OCI-LY7 (cell line): ENCODE data around the gene FNDC3B. TPM values are rescaled to one million over a fixed set of nuclear protein-coding genes. Genes with fewer than 3 reads are reported as not detected.

Experiments
- BruUV-seq: library from RNA; stranded (reverse); fragments of 400-500 nt; replicated peaks from 2 replicates; lab custom pipeline; 2021; lab: Mats Ljungman, UMichigan
- CTCF ChIA-PET: fragments of 300-600 bp; sonication (Branson Sonifier 250); formaldehyde crosslinking; loops from one replicate; lab custom pipeline; 2022; ENCODE audit warnings: antibody characterized with exemption; ENCODE audit not compliant: unreplicated experiment; lab: Charles Lee
- POLR2A ChIA-PET: fragments of 300-600 bp; sonication (Branson Sonifier 250); formaldehyde crosslinking; loops from one replicate; lab custom pipeline; 2022; ENCODE audit warnings: antibody characterized with exemption; lab: Charles Lee
- DNase-seq: peaks from one replicate; pipeline ENCODE4 v3.0.0-alpha.2; 2015; ENCODE audit warnings: low spot score
- H2AFZ ChIP-seq: fragments of 200-600 bp; sonication (generic), shearing (Covaris generic); 2 replicates; pipeline ENCODE4 v1.6.1; 2014; ENCODE audit warnings: mild to moderate bottlenecking, antibody characterized with exemption, low read length, moderate library complexity
- H3K27ac ChIP-seq: fragments of 200-600 bp; sonication (generic); 2 replicates; pipeline ENCODE4 v1.5.1; 2014; ENCODE audit warnings: mixed run types, low read depth, mild to moderate bottlenecking, moderate library complexity, low read length, inconsistent platforms; ENCODE audit not compliant: poor library complexity, severe bottlenecking
- H3K36me3 ChIP-seq: fragments of 200-600 bp; sonication (generic); 2 replicates; pipeline ENCODE4 v1.6.1; 2014; ENCODE audit warnings: mild to moderate bottlenecking, antibody characterized with exemption, low read length, moderate library complexity, mixed read lengths; ENCODE audit not compliant: insufficient read depth
- H3K4me1 ChIP-seq: fragments of 200-600 bp; sonication (generic); 2 replicates; pipeline ENCODE4 v1.5.1; 2014; ENCODE audit warnings: mild to moderate bottlenecking, low read length; ENCODE audit not compliant: insufficient read depth, poor library complexity, severe bottlenecking
- H3K4me2 ChIP-seq: fragments of 200-600 bp; sonication (generic); 2 replicates; pipeline ENCODE4 v1.6.1; 2014; ENCODE audit warnings: mild to moderate bottlenecking, low read length
- H3K4me3 ChIP-seq: fragments of 200-600 bp; sonication (generic); 2 replicates; pipeline ENCODE4 v1.5.1; 2014; ENCODE audit warnings: mild to moderate bottlenecking, low read depth, low read length; ENCODE audit not compliant: poor library complexity, severe bottlenecking
- H3K79me2 ChIP-seq: fragments of 200-600 bp; sonication (generic); 2 replicates; pipeline ENCODE4 v1.6.1; 2016; ENCODE audit warnings: low read depth, mild to moderate bottlenecking, low read length, moderate library complexity, mixed read lengths; ENCODE audit not compliant: insufficient read depth
- H3K9me2 ChIP-seq: fragments of 200-600 bp; sonication (generic); 2 replicates; pipeline ENCODE4 v1.6.1; 2016; ENCODE audit warnings: mild to moderate bottlenecking, low read length, mixed read lengths; ENCODE audit not compliant: insufficient read depth
- H3K9me3 ChIP-seq: fragments of 200-600 bp; sonication (generic); 2 replicates; pipeline ENCODE4 v1.6.1; 2014; ENCODE audit warnings: mild to moderate bottlenecking, mixed run types, low read length, mixed read lengths
- H4K20me1 ChIP-seq: fragments of 200-600 bp; sonication (generic); 2 replicates; pipeline ENCODE4 v1.6.1; 2014; ENCODE audit warnings: mild to moderate bottlenecking, antibody characterized with exemption, low read length, moderate library complexity, mixed read lengths; ENCODE audit not compliant: insufficient read depth
- EZH2phosphoT487 ChIP-seq: fragments of 200-600 bp; sonication (generic); IDR thresholded peaks from 2 replicates; pipeline ENCODE4 v1.6.1; 2018; ENCODE audit warnings: low read depth, borderline replicate concordance, mild to moderate bottlenecking, mixed run types, antibody characterized with exemption, low read length, moderate library complexity, mixed read lengths
- intact Hi-C: fragments of 100-400 bp; cut with micrococcal nuclease; formaldehyde crosslinking; loops from one replicate; pipeline ENCODE4 v1.10.0; 2022; ENCODE audit not compliant: unreplicated experiment
- total RNA-seq, 2 experiments: library from RNA; depleted of rRNA in 1 of 2; stranded (reverse); fragments of >200 nt in 1 of 2; shearing (Covaris generic) in 1 of 2; gene quantifications; 2 replicates each; pipeline ENCODE4 v1.2.3, GENCODE V29; 2014 to 2022
- TF ChIP-seq, protein P1 (sequence below): fragments of 200-600 bp; sonication (generic); conservative IDR thresholded peaks from 2 replicates; pipeline ENCODE4 v1.5.1; 2014; ENCODE audit warnings: mild to moderate bottlenecking, antibody characterized with exemption, low read length, moderate library complexity, mixed read lengths

Gene FNDC3B
- total RNA-seq, 2 experiments from 2014 or later, result 23.3 to 28.5 TPM

DNA sequence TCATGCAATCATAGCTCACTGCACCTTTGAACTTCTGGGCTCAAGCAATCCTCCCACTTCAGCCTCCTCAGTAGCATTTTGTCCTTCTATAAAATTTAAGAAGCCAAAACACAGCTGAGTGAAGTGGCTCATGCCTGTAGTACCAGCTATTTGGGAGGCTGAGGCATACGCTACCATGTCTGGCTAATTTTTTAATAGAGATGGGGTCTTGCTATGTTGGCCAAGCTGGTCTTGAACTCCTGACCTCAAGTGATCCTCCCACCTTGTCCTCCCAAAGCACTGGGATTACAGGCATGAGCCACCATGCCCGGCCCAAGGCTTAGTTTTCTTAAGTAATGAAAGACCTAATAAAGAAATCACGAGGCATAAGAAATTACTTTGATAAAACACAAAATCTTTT lies 14.7 kb upstream of the FNDC3B start:
- H2AFZ ChIP-seq, result no peak overlapping the region
- POLR2A ChIA-PET, result interaction anchor here (1.2 kb wide), 1 partner anchor 14 kb away, joined by 7 read pairs; no protein-coding TSS in a partner anchor
- no peaks in the 10 kb centered on the region for H3K9me3 ChIP-seq
- no TSS peak for BruUV-seq
- CTCF ChIA-PET, result no interaction called here
- no peak overlapping the region for H3K4me3 ChIP-seq
- no peaks in the 10 kb centered on the region for H4K20me1 ChIP-seq
- no peak overlapping the region for H3K4me2 ChIP-seq
- no peaks in the 10 kb centered on the region for H3K36me3 ChIP-seq
- intact Hi-C loops, result no loop called here
- H3K27ac ChIP-seq, result no peak overlapping the region
- no peaks in the 10 kb centered on the region for H3K79me2 ChIP-seq
- H3K9me2 ChIP-seq, result no peaks in the 10 kb centered on the region
- H3K4me1 ChIP-seq, result peaks cover 2% of the 10 kb centered on the region
- no peak for DNase-seq
- no peak for TF ChIP-seq EZH2phosphoT487
- TF ChIP-seq, protein P1, sequence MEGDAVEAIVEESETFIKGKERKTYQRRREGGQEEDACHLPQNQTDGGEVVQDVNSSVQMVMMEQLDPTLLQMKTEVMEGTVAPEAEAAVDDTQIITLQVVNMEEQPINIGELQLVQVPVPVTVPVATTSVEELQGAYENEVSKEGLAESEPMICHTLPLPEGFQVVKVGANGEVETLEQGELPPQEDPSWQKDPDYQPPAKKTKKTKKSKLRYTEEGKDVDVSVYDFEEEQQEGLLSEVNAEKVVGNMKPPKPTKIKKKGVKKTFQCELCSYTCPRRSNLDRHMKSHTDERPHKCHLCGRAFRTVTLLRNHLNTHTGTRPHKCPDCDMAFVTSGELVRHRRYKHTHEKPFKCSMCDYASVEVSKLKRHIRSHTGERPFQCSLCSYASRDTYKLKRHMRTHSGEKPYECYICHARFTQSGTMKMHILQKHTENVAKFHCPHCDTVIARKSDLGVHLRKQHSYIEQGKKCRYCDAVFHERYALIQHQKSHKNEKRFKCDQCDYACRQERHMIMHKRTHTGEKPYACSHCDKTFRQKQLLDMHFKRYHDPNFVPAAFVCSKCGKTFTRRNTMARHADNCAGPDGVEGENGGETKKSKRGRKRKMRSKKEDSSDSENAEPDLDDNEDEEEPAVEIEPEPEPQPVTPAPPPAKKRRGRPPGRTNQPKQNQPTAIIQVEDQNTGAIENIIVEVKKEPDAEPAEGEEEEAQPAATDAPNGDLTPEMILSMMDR, result no peak

DNA sequence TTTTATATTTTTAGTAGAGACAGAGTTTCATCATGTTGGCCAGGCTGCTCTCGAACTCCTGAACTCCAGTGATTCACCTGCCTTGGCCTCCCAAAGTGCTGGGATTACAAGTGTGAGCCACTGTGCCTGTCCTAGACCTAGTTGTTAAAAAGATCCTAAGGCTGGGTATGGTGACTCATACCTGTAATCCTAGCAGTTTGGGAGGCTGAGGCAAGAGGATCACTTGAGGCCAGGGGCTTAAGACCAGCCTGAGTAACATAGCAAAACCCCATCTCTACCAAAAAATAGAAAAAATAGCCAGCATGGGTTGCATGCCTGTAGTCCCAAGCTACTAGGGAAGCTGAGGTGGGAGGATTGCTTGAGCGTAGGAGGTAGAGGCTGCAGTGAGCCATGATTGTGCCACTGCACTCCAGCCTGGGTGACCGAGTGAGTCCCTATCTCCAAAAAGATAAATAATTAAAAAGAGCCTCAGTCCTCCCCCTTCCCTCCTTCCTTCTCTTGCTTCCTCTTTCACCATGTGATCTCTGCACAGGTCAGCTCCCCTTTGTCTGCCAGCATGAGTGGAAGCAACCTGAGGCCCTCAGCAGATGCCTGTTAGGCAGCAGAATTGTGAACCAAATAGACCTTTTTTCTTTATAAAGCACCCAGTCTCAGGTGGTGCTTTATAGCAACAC lies 9.8 kb upstream of the FNDC3B start:
- H3K9me3 ChIP-seq, result no peaks in the 10 kb centered on the region
- intact Hi-C loops, result no loop called here

More for the DNA sequence above, 9.8 kb upstream of the FNDC3B start:
- CTCF ChIA-PET, result no interaction called here
- H4K20me1 ChIP-seq, result no peaks in the 10 kb centered on the region
- no peak overlapping the region for H3K27ac ChIP-seq
- peaks cover 4% of the 10 kb centered on the region for H3K4me1 ChIP-seq
- no peak for TF ChIP-seq EZH2phosphoT487
- TF ChIP-seq, protein P1, result no peak
- no peaks in the 10 kb centered on the region for H3K9me2 ChIP-seq
- DNase-seq, result no peak
- no TSS peak for BruUV-seq
- H3K4me2 ChIP-seq, result no peak overlapping the region
- peak overlapping the region; percentile 34; the same call in 1 of the 2 replicates for H2AFZ ChIP-seq
- POLR2A ChIA-PET, result interaction anchor here (0.6 to 3.2 kb wide), 6 partner anchors 9 to 111 kb away, joined by 3 to 13 read pairs (median 3); partner anchors contain the start of gene FNDC3B
- H3K4me3 ChIP-seq, result no peak overlapping the region
- H3K36me3 ChIP-seq, result no peaks in the 10 kb centered on the region
- no peaks in the 10 kb centered on the region for H3K79me2 ChIP-seq
